Measurements from ENCODE around the gene CRIM1.

GRCh38 chr2:36579297-36579664 lies 223.7 kb downstream of the CRIM1 start:
- TF ChIP-seq POLR2A (IDR thresholded peaks at IDR 0.05) (no peak), CTCF (IDR thresholded peaks at IDR 0.05) (no peak)
